Heart left ventricle (tissue), 13 donors: Measurements from ENCODE around the gene FREM3.

Experiments
- POLR2A ChIP-seq, 2 donors: fragments of 450-650 bp; IDR thresholded peaks; one replicate each; pipeline ENCODE4 v1.6.1; 2017; ENCODE audit warnings: antibody characterized with exemption in 2 of 2, mild to moderate bottlenecking in 2 of 2, moderate library complexity in 2 of 2
- TF ChIP-seq, protein P1 (sequence below), 12 donors: fragments of 200-600 bp; sonication (generic) in 4 of 12; IDR thresholded peaks; one replicate each; pipeline versions ENCODE4 v1.5.0 to v1.8.0; 2018 to 2022; ENCODE audit warnings: antibody characterized with exemption in 12 of 12, mild to moderate bottlenecking in 5 of 12
- donor health status: ischemic (EF 13 %, LVEDD 7.1; RV severe dilation, severe dysfunction).
- donor health status: DM: no; HTN: yes; CAD: no.
- donor health status: DM: no; HTN: no; CAD: no.
- donor health status: ischemic (EF 25% LVEDD 6.9; RV normal size, moderate dysfunction).
- donor health status: ischemic (EF 25% LVEDD 5.7; RV mildly dilated, moderate dysfunction).
- donor health status: ischemic (EF 35%, LVEDD 5.7; RV mildly dilated, moderate dysfunction).
- donor health status: nonischemic (EF 11% LVEDD 7.7; RV severe dilation, severe dysfunction).
- donor health status: DM: yes; HTN: yes; CAD: no.
- donor health status: PGD.
- donor health status: ischemic (EF 29% LVEDD 5.4; RV normal size, mild dysfunction).
- donor health status: nonischemic (EF 23%, LVEDD 6.1; RV moderate dilation, normal function).

DNA sequence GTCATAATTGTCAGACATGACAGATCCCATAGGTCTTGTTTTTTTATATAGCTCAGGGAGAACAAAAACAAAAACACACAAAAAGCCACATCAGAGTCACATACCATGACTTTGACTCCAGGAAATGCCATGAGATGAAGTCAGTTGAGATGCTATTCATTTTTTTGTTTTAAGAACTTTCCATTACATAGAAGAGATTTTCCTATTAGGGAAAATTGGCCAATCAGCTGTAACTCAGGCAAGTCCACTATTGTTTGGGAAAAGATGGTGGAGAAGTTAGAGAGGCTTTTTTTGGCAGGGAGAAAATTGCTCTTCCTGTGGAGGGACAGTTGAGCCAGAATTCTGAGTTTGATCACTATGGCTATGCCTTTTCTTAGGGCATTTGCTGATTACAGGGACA lies 114.4 kb downstream of the FREM3 start:
- TF ChIP-seq, protein P1, sequence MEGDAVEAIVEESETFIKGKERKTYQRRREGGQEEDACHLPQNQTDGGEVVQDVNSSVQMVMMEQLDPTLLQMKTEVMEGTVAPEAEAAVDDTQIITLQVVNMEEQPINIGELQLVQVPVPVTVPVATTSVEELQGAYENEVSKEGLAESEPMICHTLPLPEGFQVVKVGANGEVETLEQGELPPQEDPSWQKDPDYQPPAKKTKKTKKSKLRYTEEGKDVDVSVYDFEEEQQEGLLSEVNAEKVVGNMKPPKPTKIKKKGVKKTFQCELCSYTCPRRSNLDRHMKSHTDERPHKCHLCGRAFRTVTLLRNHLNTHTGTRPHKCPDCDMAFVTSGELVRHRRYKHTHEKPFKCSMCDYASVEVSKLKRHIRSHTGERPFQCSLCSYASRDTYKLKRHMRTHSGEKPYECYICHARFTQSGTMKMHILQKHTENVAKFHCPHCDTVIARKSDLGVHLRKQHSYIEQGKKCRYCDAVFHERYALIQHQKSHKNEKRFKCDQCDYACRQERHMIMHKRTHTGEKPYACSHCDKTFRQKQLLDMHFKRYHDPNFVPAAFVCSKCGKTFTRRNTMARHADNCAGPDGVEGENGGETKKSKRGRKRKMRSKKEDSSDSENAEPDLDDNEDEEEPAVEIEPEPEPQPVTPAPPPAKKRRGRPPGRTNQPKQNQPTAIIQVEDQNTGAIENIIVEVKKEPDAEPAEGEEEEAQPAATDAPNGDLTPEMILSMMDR (IDR thresholded peaks at IDR 0.05) = no peak
- no peak for TF ChIP-seq POLR2A (IDR thresholded peaks at IDR 0.05)
